ENCODE data around the gene LRIT3. TPM values are rescaled to one million over a fixed set of nuclear protein-coding genes. Genes with fewer than 3 reads are reported as not detected.

The LRIT3 gene
- total and polyA plus RNA-seq, 2 of the 8 experiments (the other 6 are each of a cell fraction or from before 2014, with no cell fraction given), result 0.11 TPM; not detected in 1

DNA sequence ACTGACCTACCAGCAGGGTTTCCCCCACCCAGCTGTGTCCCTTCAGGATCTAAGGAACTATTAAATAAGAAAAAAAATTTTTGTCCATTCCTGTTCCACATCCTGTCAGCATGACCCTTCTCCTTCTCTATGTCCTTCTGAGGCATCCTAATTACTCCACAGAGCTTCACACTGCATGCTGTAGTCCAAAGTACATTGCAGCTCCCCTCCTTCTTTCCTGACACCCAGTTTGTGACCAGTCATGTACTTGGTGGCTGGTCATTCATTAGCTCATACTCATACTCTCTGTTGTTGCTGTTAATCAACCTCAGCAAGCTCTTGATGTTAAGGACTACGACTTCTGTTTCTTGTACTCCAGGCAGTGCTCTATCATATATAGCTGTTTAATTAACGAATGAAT, 62.3 kb downstream of the LRIT3 start (continued):
- TF ChIP-seq SUZ12 (IDR thresholded peaks at IDR 0.05; ENCODE audit: low read length) (no peak), BRCA1 (IDR thresholded peaks at IDR 0.05; ENCODE audit: low read depth, low read length) (no peak), TCF12 (IDR thresholded peaks at IDR 0.05; ENCODE audit: low read depth, low read length) (no peak), SIN3A (conservative IDR thresholded peaks at IDR 0.05 in 1 of 2, IDR thresholded peaks at IDR 0.05 in 1 of 2; ENCODE audit: low read depth in 1 of 2, low read length in 2 of 2) (no peak)

All from H1 (cell line).